Gastrocnemius medialis (tissue), 4 donors: Measurements from ENCODE around the gene KRT7. TPM values are rescaled to one million over a fixed set of nuclear protein-coding genes. Genes with fewer than 3 reads are reported as not detected.

Experiments
- ATAC-seq, 2 donors: fragments of 150-250 bp; one replicate each; pipeline ENCODE4 v1.9.1; 2016
- DNase-seq, 2 donors: peaks; one replicate each; pipeline ENCODE4 v3.0.0-alpha.2; 2019
- H3K27ac ChIP-seq, 4 donors: fragments of 200-600 bp; sonication (generic); 1 replicate in 1 of 4; 2 replicates in 3 of 4; pipeline ENCODE4 v1.5.1; 2016 to 2018; ENCODE audit warnings: mild to moderate bottlenecking in 2 of 4, moderate library complexity in 1 of 4
- H3K27me3 ChIP-seq, 3 donors: fragments of 200-600 bp; sonication (generic) in 2 of 3; 1 replicate in 1 of 3; 2 replicates in 2 of 3; pipeline versions ENCODE4 v1.5.1 to v1.6.0; 2016 to 2019; ENCODE audit warnings: mild to moderate bottlenecking in 1 of 3, moderate library complexity in 1 of 3
- H3K36me3 ChIP-seq, 2 donors: fragments of 200-600 bp; sonication (generic) in 1 of 2; one replicate each; pipeline ENCODE4 v1.5.1; 2017 to 2018
- H3K4me1 ChIP-seq, 2 donors: fragments of 200-600 bp; sonication (generic) in 1 of 2; one replicate each; pipeline ENCODE4 v1.5.1; 2016 to 2017; ENCODE audit warnings: mild to moderate bottlenecking in 2 of 2
- H3K4me3 ChIP-seq, 4 donors: fragments of 200-600 bp; sonication (generic) in 3 of 4; 1 replicate in 1 of 4; 2 replicates in 3 of 4; pipeline ENCODE4 v1.5.1; 2016 to 2019; ENCODE audit warnings: mild to moderate bottlenecking in 2 of 4
- H3K9me3 ChIP-seq, 3 donors: fragments of 200-600 bp; sonication (generic) in 2 of 3; 1 replicate in 1 of 3; 2 replicates in 2 of 3; pipeline ENCODE4 v1.5.1; 2016 to 2019
- CTCF ChIP-seq, 5 experiments: fragments of 450-650 bp in 3 of 5; fragments of 200-600 bp in 2 of 5; sonication (generic) in 2 of 5; IDR thresholded peaks in 4 of 5; conservative IDR thresholded peaks in 1 of 5; 1 replicate in 4 of 5; 2 replicates in 1 of 5; pipeline ENCODE4 v1.5.1; 2016 to 2019; ENCODE audit warnings: antibody characterized with exemption in 5 of 5, mild to moderate bottlenecking in 3 of 5, moderate library complexity in 3 of 5
- POLR2A ChIP-seq, 2 donors: fragments of 450-650 bp; IDR thresholded peaks; one replicate each; pipeline ENCODE4 v1.6.1; 2017; ENCODE audit warnings: antibody characterized with exemption in 2 of 2, mild to moderate bottlenecking in 2 of 2, moderate library complexity in 2 of 2
- in situ Hi-C, 4 donors: fragments of 200-750 bp; cut with MboI; loops; one replicate each; pipeline versions ENCODE4 v1.15.0 to v1.8.0; 2017; ENCODE audit warnings: low sequenced_read_pairs in 4 of 4
- intact Hi-C: fragments of 100-400 bp; cut with DNase I; formaldehyde crosslinking; loops from one replicate; pipeline ENCODE4 v1.15.1; 2023; ENCODE audit warnings: low total_unique reads
- total RNA-seq, 4 donors: library from RNA; depleted of rRNA; stranded (reverse); fragments of >200 nt; gene quantifications; one replicate each; pipeline versions ENCODE4 v1.1.0 to v1.2.3, GENCODE V29; 2016

The KRT7 gene
- total RNA-seq, 4 donors from 2014 or later = 0.39 to 4.4 (median 1.2) TPM

GRCh38 chr12:52198454-52199215, 34.4 kb upstream of the KRT7 start:
- DNase-seq = no peak
- no peaks in the 10 kb centered on the region for H3K9me3 ChIP-seq
- in situ Hi-C loops = no loop called here
- peaks cover 0 to 4% (median 0%) of the 10 kb centered on the region in 3 donors for H3K27me3 ChIP-seq
- no peak overlapping the region for H3K4me3 ChIP-seq
- intact Hi-C loops = no loop called here
- TF ChIP-seq CTCF (IDR thresholded peaks at IDR 0.05 in 4 of 5, conservative IDR thresholded peaks at IDR 0.05 in 1 of 5) (no peak), POLR2A (IDR thresholded peaks at IDR 0.05) (no peak)
- H3K27ac ChIP-seq = peak overlapping the region; percentile 58 to 69 (median 62)
- H3K4me1 ChIP-seq = peaks cover 16 to 20% of the 10 kb centered on the region in 2 donors
- H3K36me3 ChIP-seq = no peaks in the 10 kb centered on the region
- ATAC-seq = peak in 1 of 2 donors; percentile 66

GRCh38 chr12:52199294-52199919, 33.6 kb upstream of the KRT7 start:
- peaks cover 16 to 20% of the 10 kb centered on the region in 2 donors for H3K4me1 ChIP-seq
- ATAC-seq (peak; percentile 23 to 62), DNase-seq (peak in 1 of 2 donors; percentile 51)
- peaks cover 0 to 4% (median 0%) of the 10 kb centered on the region in 3 donors for H3K27me3 ChIP-seq
- no peaks in the 10 kb centered on the region for H3K36me3 ChIP-seq
- in situ Hi-C loops = no loop called here
- peak overlapping the region; percentile 58 to 69 (median 62) for H3K27ac ChIP-seq
- intact Hi-C loops = no loop called here
- H3K4me3 ChIP-seq = peak overlapping the region in 1 of 4 donors; percentile 23
- H3K9me3 ChIP-seq = no peaks in the 10 kb centered on the region
- TF ChIP-seq POLR2A (IDR thresholded peaks at IDR 0.05) = no peak
- no peak for TF ChIP-seq CTCF (IDR thresholded peaks at IDR 0.05 in 4 of 5, conservative IDR thresholded peaks at IDR 0.05 in 1 of 5)

GRCh38 chr12:52200086-52200780, 32.8 kb upstream of the KRT7 start:
- ATAC-seq (no peak), DNase-seq (no peak)
- Histone ChIP-seq H3K4me3 (no peak overlapping the region), H3K4me1 (peaks cover 16 to 20% of the 10 kb centered on the region in 2 donors), H3K36me3 (no peaks in the 10 kb centered on the region), H3K27ac (peak overlapping the region in 1 of 4 donors; percentile 69), H3K9me3 (no peaks in the 10 kb centered on the region), H3K27me3 (peaks cover 0 to 4% (median 0%) of the 10 kb centered on the region in 3 donors)
- TF ChIP-seq CTCF (IDR thresholded peaks at IDR 0.05 in 4 of 5, conservative IDR thresholded peaks at IDR 0.05 in 1 of 5) (no peak), POLR2A (IDR thresholded peaks at IDR 0.05) (no peak)
- in situ Hi-C loops (no loop called here), intact Hi-C loops (no loop called here)

GRCh38 chr12:52200781-52201450, 32.1 kb upstream of the KRT7 start:
- ATAC-seq = no peak
- Histone ChIP-seq H3K9me3 (no peaks in the 10 kb centered on the region), H3K4me3 (no peak overlapping the region), H3K36me3 (no peaks in the 10 kb centered on the region), H3K27me3 (peaks cover 0 to 4% (median 0%) of the 10 kb centered on the region in 3 donors), H3K27ac (no peak overlapping the region), H3K4me1 (peaks cover 16 to 20% of the 10 kb centered on the region in 2 donors)
- no peak for TF ChIP-seq CTCF (IDR thresholded peaks at IDR 0.05 in 4 of 5, conservative IDR thresholded peaks at IDR 0.05 in 1 of 5)
- no peak for TF ChIP-seq POLR2A (IDR thresholded peaks at IDR 0.05)
- intact Hi-C loops = no loop called here
- no peak for DNase-seq
- in situ Hi-C loops = no loop called here
